SK-N-SH treated with all-trans-retinoic acid at 6 μM for 48 hours (cell line): ENCODE data around the gene MYO3B.

Source experiments
- ATAC-seq: fragments of 200-7000 bp; cut with Tn5 transposase; 3 replicates; pipeline ENCODE4 v1.9.1; 2020; ENCODE audit warnings: mild to moderate bottlenecking, moderate library complexity
- ARNTL ChIP-seq: fragments of 450-650 bp; formaldehyde crosslinking; IDR thresholded peaks from 2 replicates; pipeline ENCODE4 v1.5.0; 2020; ENCODE audit warnings: low read depth, mild to moderate bottlenecking, moderate library complexity, borderline replicate concordance
- BACH2 ChIP-seq: fragments of 250-450 bp; sonication (Bioruptor Pico); IDR thresholded peaks from 2 replicates; pipeline ENCODE4 v1.9.0; 2021; ENCODE audit warnings: mild to moderate bottlenecking, borderline replicate concordance
- CREB5 ChIP-seq: fragments of 250-450 bp; sonication (Bioruptor Pico); IDR thresholded peaks from 2 replicates; pipeline ENCODE4 v1.5.1; 2020; ENCODE audit warnings: low read depth, mild to moderate bottlenecking, moderate library complexity
- CSDC2 ChIP-seq: fragments of 250-450 bp; sonication (Bioruptor Pico); IDR thresholded peaks from 2 replicates; pipeline ENCODE4 v1.5.0; 2020; ENCODE audit warnings: mild to moderate bottlenecking, moderate library complexity
- CSRNP3 ChIP-seq: fragments of 250-450 bp; sonication (Bioruptor Pico); IDR thresholded peaks from 2 replicates; pipeline ENCODE4 v1.5.1; 2021; ENCODE audit warnings: mild to moderate bottlenecking, moderate library complexity
- ESRRG ChIP-seq: fragments of 250-450 bp; sonication (Bioruptor Pico); IDR thresholded peaks from 2 replicates; pipeline ENCODE4 v1.6.1; 2021; ENCODE audit warnings: mild to moderate bottlenecking
- GLIS3 ChIP-seq: fragments of 250-450 bp; sonication (Bioruptor Pico); IDR thresholded peaks from 2 replicates; pipeline ENCODE4 v1.5.0; 2020; ENCODE audit warnings: mild to moderate bottlenecking, moderate library complexity
- ISL1 ChIP-seq: fragments of 250-450 bp; sonication (Bioruptor Pico); IDR thresholded peaks from 2 replicates; pipeline ENCODE4 v2.1.2; 2022; ENCODE audit warnings: mild to moderate bottlenecking, moderate library complexity
- OSR1 ChIP-seq: fragments of 250-450 bp; sonication (Bioruptor Pico); IDR thresholded peaks from 2 replicates; pipeline ENCODE4 v1.8.0; 2022; ENCODE audit warnings: moderate library complexity, mild to moderate bottlenecking, inconsistent platforms
- PATZ1 ChIP-seq: fragments of 250-450 bp; sonication (Bioruptor Pico); IDR thresholded peaks from 2 replicates; pipeline ENCODE4 v1.8.0; 2020; ENCODE audit warnings: mild to moderate bottlenecking, moderate library complexity, borderline replicate concordance
- POU6F1 ChIP-seq: fragments of 250-450 bp; sonication (Bioruptor Pico); IDR thresholded peaks from 2 replicates; pipeline ENCODE4 v1.8.0; 2021; ENCODE audit warnings: low read depth, mild to moderate bottlenecking, moderate library complexity, borderline replicate concordance
- PPARA ChIP-seq: fragments of 250-450 bp; sonication (Bioruptor Pico); IDR thresholded peaks from 2 replicates; pipeline ENCODE4 v1.5.0; 2020; ENCODE audit warnings: mild to moderate bottlenecking, borderline replicate concordance
- RARB ChIP-seq: fragments of 250-450 bp; sonication (Bioruptor Pico); IDR thresholded peaks from 2 replicates; pipeline ENCODE4 v1.8.0; 2021; ENCODE audit warnings: mild to moderate bottlenecking, moderate library complexity
- SNAI2 ChIP-seq: fragments of 250-450 bp; sonication (Bioruptor Pico); IDR thresholded peaks from 2 replicates; pipeline ENCODE4 v1.5.0; 2020; ENCODE audit warnings: mild to moderate bottlenecking, moderate library complexity
- TCF4 ChIP-seq: fragments of 250-450 bp; sonication (Bioruptor Pico); IDR thresholded peaks from 2 replicates; pipeline ENCODE4 v1.8.0; 2021; ENCODE audit warnings: mild to moderate bottlenecking, moderate library complexity, borderline replicate concordance
- TOX ChIP-seq: fragments of 250-450 bp; sonication (Bioruptor Pico); IDR thresholded peaks from 2 replicates; pipeline ENCODE4 v1.8.0; 2021; ENCODE audit warnings: mild to moderate bottlenecking, moderate library complexity, borderline replicate concordance
- TSHZ2 ChIP-seq: fragments of 250-450 bp; sonication (Bioruptor Pico); IDR thresholded peaks from 2 replicates; pipeline ENCODE4 v1.5.0; 2020; ENCODE audit warnings: mild to moderate bottlenecking, moderate library complexity
- ZC3H10 ChIP-seq: fragments of 250-450 bp; sonication (Bioruptor Pico); IDR thresholded peaks from 2 replicates; pipeline ENCODE4 v1.5.1; 2021; ENCODE audit warnings: mild to moderate bottlenecking, moderate library complexity
- ZFP3 ChIP-seq: fragments of 250-450 bp; sonication (Bioruptor Pico); IDR thresholded peaks from 2 replicates; pipeline ENCODE4 v1.5.0; 2020; ENCODE audit warnings: mild to moderate bottlenecking, moderate library complexity
- ZFP30 ChIP-seq: fragments of 450-650 bp; formaldehyde crosslinking; IDR thresholded peaks from 2 replicates; pipeline ENCODE4 v1.5.0; 2022; ENCODE audit warnings: mild to moderate bottlenecking, moderate library complexity
- ZNF565 ChIP-seq: fragments of 450-650 bp; formaldehyde crosslinking; conservative IDR thresholded peaks from 2 replicates; pipeline ENCODE4 v1.5.0; 2020; ENCODE audit warnings: low read depth, mild to moderate bottlenecking, moderate library complexity
- ZNF70 ChIP-seq: fragments of 450-650 bp; formaldehyde crosslinking; IDR thresholded peaks from 2 replicates; pipeline ENCODE4 v1.5.0; 2020; ENCODE audit warnings: mild to moderate bottlenecking, moderate library complexity
- ZNF8 ChIP-seq: fragments of 450-650 bp; formaldehyde crosslinking; IDR thresholded peaks from 2 replicates; pipeline ENCODE4 v1.5.0; 2020; ENCODE audit warnings: mild to moderate bottlenecking, moderate library complexity

The MYO3B gene

GRCh38 chr2:170393861-170394498 lies 216.0 kb downstream of the MYO3B start:
- no peak for TF ChIP-seq ZNF8 (CRISPR knock-in tag)
- TF ChIP-seq ZFP30 (CRISPR knock-in tag), result no peak
- no peak for TF ChIP-seq CSRNP3 (CRISPR knock-in tag)
- TF ChIP-seq ZFP3 (CRISPR knock-in tag), result no peak
- TF ChIP-seq SNAI2, result no peak
- TF ChIP-seq TSHZ2, result no peak
- no peak for TF ChIP-seq POU6F1 (CRISPR knock-in tag)
- TF ChIP-seq PATZ1, result no peak
- no peak for TF ChIP-seq GLIS3 (CRISPR knock-in tag)
- TF ChIP-seq PPARA (CRISPR knock-in tag), result no peak
- TF ChIP-seq ZC3H10 (CRISPR knock-in tag), result no peak
- TF ChIP-seq CREB5 (CRISPR knock-in tag), result no peak
- TF ChIP-seq TOX (CRISPR knock-in tag), result no peak
- TF ChIP-seq BACH2, result no peak
- no peak for TF ChIP-seq OSR1 (CRISPR knock-in tag)
- TF ChIP-seq RARB, result no peak
- TF ChIP-seq ESRRG (CRISPR knock-in tag), result no peak
- no peak for TF ChIP-seq ZNF70 (CRISPR knock-in tag)
- TF ChIP-seq TCF4 (CRISPR knock-in tag), result no peak
- no peak for TF ChIP-seq ZNF565 (CRISPR knock-in tag)
- ATAC-seq, result no peak

- ATAC-seq, result no peak
- no peak for TF ChIP-seq ZFP30 (CRISPR knock-in tag)
- no peak for TF ChIP-seq TCF4 (CRISPR knock-in tag)
- TF ChIP-seq PATZ1, result no peak
- TF ChIP-seq CSDC2 (CRISPR knock-in tag), result no peak
- no peak for TF ChIP-seq RARB
- TF ChIP-seq GLIS3 (CRISPR knock-in tag), result no peak
- TF ChIP-seq TSHZ2, result no peak
- no peak for TF ChIP-seq PPARA (CRISPR knock-in tag)
- no peak for TF ChIP-seq ZNF8 (CRISPR knock-in tag)
- TF ChIP-seq ISL1 (CRISPR knock-in tag), result no peak
- TF ChIP-seq ARNTL (CRISPR knock-in tag), result no peak
- no peak for TF ChIP-seq BACH2
- no peak for TF ChIP-seq ZNF565 (CRISPR knock-in tag)
- TF ChIP-seq ZNF70 (CRISPR knock-in tag), result no peak
These were observed 216.9 kb downstream of the MYO3B start for GRCh38 chr2:170394641-170395387.
